Globus pallidus (tissue), 1 donor: Measurements from ENCODE around the gene SVOPL.
"Not testable (repeated sequence)": the region's sequence is repeated elsewhere in the genome, so short reads cannot be mapped to it uniquely, and the experiment has no call there.

Source experiments
- DNase-seq: peaks from one replicate; pipeline ENCODE4 v3.0.0-alpha.2; 2015; ENCODE audit warnings: low spot score

The SVOPL gene

GRCh38 chr7:138701537-138701923, 368 bp upstream of the SVOPL start:
- DNase-seq: no peak

- DNase-seq: no peak
Observed at GRCh38 chr7:138699661-138700060, 1.5 kb downstream of the SVOPL start.

GRCh38 chr7:138698281-138698680, 2.9 kb downstream of the SVOPL start:
- no peak for DNase-seq

GRCh38 chr7:138697535-138698182, 3.5 kb downstream of the SVOPL start:
- DNase-seq: no peak

- not testable (repeated sequence) for DNase-seq
Observed at GRCh38 chr7:138695776-138696175, 5.4 kb downstream of the SVOPL start.

GRCh38 chr7:138695106-138695505, 6.1 kb downstream of the SVOPL start:
- DNase-seq: no peak

GRCh38 chr7:138691178-138691577, 10.0 kb downstream of the SVOPL start:
- DNase-seq: no peak

- DNase-seq: no peak
Observed at GRCh38 chr7:138690495-138690894, 10.7 kb downstream of the SVOPL start.

- not testable (repeated sequence) for DNase-seq
Observed at GRCh38 chr7:138688037-138688436, 13.1 kb downstream of the SVOPL start.

- DNase-seq: no peak
Observed at GRCh38 chr7:138684340-138684739, 16.8 kb downstream of the SVOPL start.

GRCh38 chr7:138679793-138680192, 21.4 kb downstream of the SVOPL start:
- DNase-seq: no peak

- DNase-seq: no peak
Observed at GRCh38 chr7:138670594-138670993, 30.6 kb downstream of the SVOPL start.

- DNase-seq: no peak
Observed at GRCh38 chr7:138669364-138669763, 31.8 kb downstream of the SVOPL start.

GRCh38 chr7:138668946-138669345, 32.2 kb downstream of the SVOPL start:
- DNase-seq: no peak

- DNase-seq: no peak
Observed at GRCh38 chr7:138668229-138668596, 32.9 kb downstream of the SVOPL start.

GRCh38 chr7:138667535-138668228, 33.5 kb downstream of the SVOPL start:
- DNase-seq: no peak

- peak; percentile 3 for DNase-seq
Observed at GRCh38 chr7:138666385-138666784, 34.8 kb downstream of the SVOPL start.

- DNase-seq: peak; percentile 82
Observed at GRCh38 chr7:138665669-138666140, 35.5 kb downstream of the SVOPL start.

GRCh38 chr7:138665249-138665648, 35.9 kb downstream of the SVOPL start:
- peak; percentile 8 for DNase-seq

GRCh38 chr7:138663725-138664710, 37.1 kb downstream of the SVOPL start:
- peak; percentile 15 for DNase-seq

GRCh38 chr7:138662991-138663320, 38.2 kb downstream of the SVOPL start:
- no peak for DNase-seq
